Astrocyte (in vitro differentiated cells and primary cell): ENCODE data around the gene ROR1.

Source experiments
- EZH2 ChIP-seq: IDR thresholded peaks from 2 replicates; pipeline ENCODE4 v1.6.1; 2012; ENCODE audit warnings: mild to moderate bottlenecking, low read length, inconsistent platforms; ENCODE audit not compliant: insufficient read depth
- TF ChIP-seq, protein P1 (sequence below): IDR thresholded peaks from 2 replicates; pipeline ENCODE4 v1.5.1; 2011; ENCODE audit warnings: low read depth, mild to moderate bottlenecking, inconsistent platforms, low read length, moderate library complexity; ENCODE audit not compliant: insufficient read depth

DNA sequence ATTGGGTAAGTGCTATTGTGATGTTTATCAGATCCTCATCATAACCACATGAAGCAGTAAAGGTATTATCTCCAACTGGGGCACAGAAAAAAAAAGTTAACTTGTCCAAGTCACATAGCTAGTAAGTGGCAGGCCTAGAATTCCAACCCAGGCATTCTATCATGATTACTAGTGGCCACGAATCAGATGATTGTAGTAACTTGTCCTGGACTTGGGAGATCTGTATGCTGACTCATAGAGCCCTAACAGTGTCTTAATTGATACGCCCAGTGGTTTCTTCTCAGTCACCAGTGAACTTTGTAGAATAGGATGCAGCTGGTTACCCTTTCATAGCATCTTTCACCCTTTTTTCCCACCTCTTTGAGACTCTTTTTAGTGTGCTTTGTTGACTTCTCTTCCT lies 338.5 kb downstream of the ROR1 start:
- TF ChIP-seq EZH2 = no peak
- TF ChIP-seq, protein P1, sequence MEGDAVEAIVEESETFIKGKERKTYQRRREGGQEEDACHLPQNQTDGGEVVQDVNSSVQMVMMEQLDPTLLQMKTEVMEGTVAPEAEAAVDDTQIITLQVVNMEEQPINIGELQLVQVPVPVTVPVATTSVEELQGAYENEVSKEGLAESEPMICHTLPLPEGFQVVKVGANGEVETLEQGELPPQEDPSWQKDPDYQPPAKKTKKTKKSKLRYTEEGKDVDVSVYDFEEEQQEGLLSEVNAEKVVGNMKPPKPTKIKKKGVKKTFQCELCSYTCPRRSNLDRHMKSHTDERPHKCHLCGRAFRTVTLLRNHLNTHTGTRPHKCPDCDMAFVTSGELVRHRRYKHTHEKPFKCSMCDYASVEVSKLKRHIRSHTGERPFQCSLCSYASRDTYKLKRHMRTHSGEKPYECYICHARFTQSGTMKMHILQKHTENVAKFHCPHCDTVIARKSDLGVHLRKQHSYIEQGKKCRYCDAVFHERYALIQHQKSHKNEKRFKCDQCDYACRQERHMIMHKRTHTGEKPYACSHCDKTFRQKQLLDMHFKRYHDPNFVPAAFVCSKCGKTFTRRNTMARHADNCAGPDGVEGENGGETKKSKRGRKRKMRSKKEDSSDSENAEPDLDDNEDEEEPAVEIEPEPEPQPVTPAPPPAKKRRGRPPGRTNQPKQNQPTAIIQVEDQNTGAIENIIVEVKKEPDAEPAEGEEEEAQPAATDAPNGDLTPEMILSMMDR = no peak
